LNCaP clone FGC (cell line): Measurements from ENCODE around the gene KRT222.

Source experiments
- DNase-seq: peaks from one replicate; pipeline ENCODE4 v3.0.0-alpha.2; 2011; ENCODE audit warnings: low read depth
- H3K4me3 ChIP-seq: 2 replicates; pipeline ENCODE4 v1.5.1; 2011; ENCODE audit warnings: mild to moderate bottlenecking, low read depth, low read length, control low read depth
- TF ChIP-seq, protein P1 (sequence below): IDR thresholded peaks from 2 replicates; pipeline ENCODE4 v1.5.1; 2012; ENCODE audit warnings: mild to moderate bottlenecking; ENCODE audit not compliant: control insufficient read depth, insufficient read depth; ENCODE audit errors: extremely low read depth

KRT222 gene

DNA sequence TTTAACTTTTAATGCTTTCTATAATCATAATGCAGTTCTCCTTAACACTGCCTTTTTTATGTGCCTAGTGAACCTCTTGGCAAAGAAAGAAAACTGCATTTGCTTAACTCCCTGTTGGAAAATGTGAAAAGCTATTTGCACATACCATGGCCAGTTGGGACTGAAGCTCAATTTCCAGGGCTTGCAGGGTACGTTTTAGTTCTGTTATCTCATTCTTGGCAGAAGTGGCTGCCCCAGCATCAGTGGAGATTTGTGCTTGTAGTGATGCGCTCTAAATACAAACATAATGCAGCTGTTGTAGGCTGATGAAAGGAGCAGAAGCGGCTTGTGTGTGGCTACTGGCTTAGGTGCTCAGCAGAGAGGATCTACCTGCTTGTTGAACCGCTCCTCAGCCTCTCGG lies 34.9 kb upstream of the KRT222 start:
- no peak overlapping the region for H3K4me3 ChIP-seq
- DNase-seq: no peak
- TF ChIP-seq, protein P1, sequence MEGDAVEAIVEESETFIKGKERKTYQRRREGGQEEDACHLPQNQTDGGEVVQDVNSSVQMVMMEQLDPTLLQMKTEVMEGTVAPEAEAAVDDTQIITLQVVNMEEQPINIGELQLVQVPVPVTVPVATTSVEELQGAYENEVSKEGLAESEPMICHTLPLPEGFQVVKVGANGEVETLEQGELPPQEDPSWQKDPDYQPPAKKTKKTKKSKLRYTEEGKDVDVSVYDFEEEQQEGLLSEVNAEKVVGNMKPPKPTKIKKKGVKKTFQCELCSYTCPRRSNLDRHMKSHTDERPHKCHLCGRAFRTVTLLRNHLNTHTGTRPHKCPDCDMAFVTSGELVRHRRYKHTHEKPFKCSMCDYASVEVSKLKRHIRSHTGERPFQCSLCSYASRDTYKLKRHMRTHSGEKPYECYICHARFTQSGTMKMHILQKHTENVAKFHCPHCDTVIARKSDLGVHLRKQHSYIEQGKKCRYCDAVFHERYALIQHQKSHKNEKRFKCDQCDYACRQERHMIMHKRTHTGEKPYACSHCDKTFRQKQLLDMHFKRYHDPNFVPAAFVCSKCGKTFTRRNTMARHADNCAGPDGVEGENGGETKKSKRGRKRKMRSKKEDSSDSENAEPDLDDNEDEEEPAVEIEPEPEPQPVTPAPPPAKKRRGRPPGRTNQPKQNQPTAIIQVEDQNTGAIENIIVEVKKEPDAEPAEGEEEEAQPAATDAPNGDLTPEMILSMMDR: no peak

DNA sequence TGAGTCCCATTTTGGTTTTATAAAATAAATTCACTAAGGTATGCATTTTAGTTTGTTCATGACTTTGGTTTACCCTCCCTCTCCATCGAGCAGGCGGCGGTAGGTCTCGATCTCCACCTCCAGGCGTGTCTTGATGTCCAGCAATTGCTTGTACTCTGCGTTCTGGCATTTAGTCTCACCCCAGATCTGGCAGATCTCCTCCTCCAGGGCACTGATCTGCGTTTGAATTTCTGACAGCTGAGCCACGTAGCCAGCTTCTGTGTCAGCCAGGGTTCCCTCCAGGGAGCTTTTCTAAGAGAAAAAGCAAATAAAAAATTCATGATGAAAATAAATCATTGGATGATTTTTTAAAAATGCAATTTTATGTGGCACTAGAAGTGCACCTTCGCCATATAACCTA lies 34.4 kb upstream of the KRT222 start:
- TF ChIP-seq, protein P1: no peak
- no peak for DNase-seq
- H3K4me3 ChIP-seq: no peak overlapping the region

DNA sequence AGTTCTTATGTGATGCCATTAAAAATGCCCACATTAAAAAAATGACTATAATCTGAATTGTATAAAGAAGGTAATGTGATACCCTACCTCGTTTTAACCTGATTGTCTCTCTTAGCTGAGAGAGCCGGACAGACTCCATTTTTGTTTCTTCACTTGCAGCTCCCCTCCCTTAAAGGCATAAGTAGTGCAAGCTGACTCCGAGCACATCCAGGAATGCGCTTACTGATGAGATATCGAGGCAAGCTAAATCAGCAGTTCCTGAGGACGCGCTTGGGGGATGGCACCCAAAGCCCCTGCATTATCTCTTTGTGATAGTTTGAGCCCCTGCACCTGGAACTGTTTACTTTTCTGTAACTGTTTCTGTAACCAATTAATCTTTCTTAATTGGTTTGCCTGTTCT lies 32.3 kb upstream of the KRT222 start:
- TF ChIP-seq, protein P1: no peak
- DNase-seq: no peak
- no peak overlapping the region for H3K4me3 ChIP-seq

DNA sequence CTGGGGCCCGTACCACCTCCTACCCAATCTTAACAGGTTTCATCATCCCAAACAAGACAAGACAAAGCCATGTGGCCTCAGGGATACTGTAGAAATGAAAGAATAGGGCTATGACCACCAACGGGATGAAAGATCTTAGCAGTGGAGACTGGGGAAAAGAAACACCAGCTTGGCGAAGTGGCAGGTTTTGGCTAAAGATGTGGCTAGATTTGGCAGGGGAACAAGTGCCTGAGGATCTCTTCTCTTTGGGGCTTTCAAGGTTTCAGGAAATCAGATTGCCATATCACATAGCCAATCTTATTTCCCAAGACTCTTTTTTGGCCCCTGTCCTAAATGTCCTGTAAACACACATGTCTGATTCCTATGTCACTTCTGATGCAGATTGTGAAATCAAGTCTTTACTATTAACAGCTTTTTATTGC lies 31.7 kb upstream of the KRT222 start:
- H3K4me3 ChIP-seq: no peak overlapping the region
- DNase-seq: peak; percentile 69
- TF ChIP-seq, protein P1: no peak

DNA sequence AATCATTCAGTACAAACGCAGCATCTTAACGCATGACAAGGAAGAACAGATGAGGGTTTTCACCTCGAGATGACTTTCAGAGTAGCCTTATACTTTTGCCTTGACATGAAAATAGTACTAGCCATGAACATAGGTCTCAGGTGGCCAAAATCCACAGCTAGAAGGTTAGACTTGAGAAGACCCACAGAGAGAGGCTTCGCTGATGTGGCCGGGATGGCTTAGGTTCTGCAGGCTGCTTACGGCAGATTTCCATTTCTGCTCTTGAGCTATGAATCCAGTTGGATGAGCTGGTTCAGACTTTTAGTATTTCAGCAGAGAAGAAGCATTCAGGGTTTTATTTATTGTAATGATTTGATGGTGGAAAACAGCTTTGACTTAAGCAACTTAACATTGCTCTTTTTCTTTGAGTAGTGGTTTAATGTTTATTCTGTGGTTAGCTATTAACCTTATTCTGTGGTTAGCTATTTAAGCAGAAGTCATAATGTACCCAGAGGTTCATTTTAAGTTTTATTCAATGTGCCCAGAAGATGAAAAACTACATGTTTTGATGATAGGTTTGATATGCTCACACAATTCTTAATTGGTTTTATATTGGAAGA lies 31.0 kb upstream of the KRT222 start:
- no peak overlapping the region for H3K4me3 ChIP-seq
- DNase-seq: no peak
- TF ChIP-seq, protein P1: no peak

DNA sequence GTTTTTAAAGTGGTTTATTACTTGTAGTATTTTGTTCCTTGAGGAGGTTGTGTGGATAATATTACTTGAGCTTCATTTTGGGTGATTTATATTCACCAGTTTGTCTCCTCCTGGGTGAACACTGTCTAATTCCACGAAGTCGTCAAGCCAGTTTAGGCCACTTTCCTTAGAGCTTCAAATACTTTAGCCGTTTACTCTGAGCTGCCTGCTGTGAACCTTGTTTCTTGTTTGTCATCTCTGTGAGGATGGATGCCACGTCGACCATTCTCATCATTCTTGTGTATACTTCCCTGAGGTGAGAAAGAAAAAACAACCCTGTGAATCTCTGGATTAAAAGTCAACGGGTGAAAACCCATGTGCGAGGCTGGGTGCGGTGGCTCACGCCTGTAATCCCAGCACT lies 29.6 kb upstream of the KRT222 start:
- no peak overlapping the region for H3K4me3 ChIP-seq
- TF ChIP-seq, protein P1: no peak
- peak; percentile 51 for DNase-seq

DNA sequence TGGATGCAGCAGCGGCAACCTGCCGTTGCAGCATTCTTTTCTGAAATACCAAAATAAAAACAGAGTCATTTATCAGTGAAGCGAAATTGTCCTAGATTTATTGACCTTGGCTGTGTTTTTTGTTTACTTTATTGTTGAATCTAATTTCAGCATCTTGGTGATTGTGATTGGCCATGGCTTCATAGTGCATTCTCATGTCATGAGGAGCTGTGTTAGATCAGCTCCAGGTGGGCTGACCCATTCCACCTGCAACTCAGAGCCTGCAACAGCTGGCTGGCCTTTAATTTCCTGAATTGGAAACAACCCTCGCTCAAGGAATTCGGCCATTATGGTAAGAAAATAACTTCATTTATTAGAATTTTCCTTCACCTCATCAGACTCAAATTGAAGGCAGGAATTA lies 22.1 kb upstream of the KRT222 start:
- H3K4me3 ChIP-seq: no peak overlapping the region
- DNase-seq: peak; percentile 36
- TF ChIP-seq, protein P1: no peak
